ENCODE measurements around the gene CHPF.

- TF ChIP-seq POLR2A (IDR thresholded peaks at IDR 0.05): no peak
- no peak for TF ChIP-seq POLR2AphosphoS5 (IDR thresholded peaks at IDR 0.05)
Measured at GRCh38 chr2:219490600-219491130, 52.9 kb downstream of the CHPF start.

Data from gastroesophageal sphincter (tissue), 2 donors.